Islet precursor cell (in vitro differentiated cells): Measurements from ENCODE around the gene NPB.

ENCODE experiments used
- DNase-seq: peaks from one replicate; pipeline ENCODE4 v3.0.0-alpha.2; 2018

Gene NPB

GRCh38 chr17:81947189-81947588 lies 45.2 kb downstream of the NPB start, which contains the start of gene MYADML2:
Gene MYADML2 (minus strand): TSS chr17:81947233. CDS start chr17:81941741, 5,492 bp downstream.
- DNase-seq, result no peak

GRCh38 chr17:81948635-81949378 lies 46.8 kb downstream of the NPB start:
- DNase-seq, result no peak

GRCh38 chr17:81950501-81950900 lies 48.5 kb downstream of the NPB start:
- no peak for DNase-seq

GRCh38 chr17:81951785-81952684 lies 50.0 kb downstream of the NPB start:
- no peak for DNase-seq
